Measurements from ENCODE around the gene ALKBH8. TPM values are rescaled to one million over a fixed set of nuclear protein-coding genes. Genes with fewer than 3 reads are reported as not detected.

The ALKBH8 gene
- total RNA-seq, 3 donors from 2014 or later (not counting 1 experiment from before 2014, with no cell fraction given): 6.9 to 11.8 (median 9.0) TPM

DNA sequence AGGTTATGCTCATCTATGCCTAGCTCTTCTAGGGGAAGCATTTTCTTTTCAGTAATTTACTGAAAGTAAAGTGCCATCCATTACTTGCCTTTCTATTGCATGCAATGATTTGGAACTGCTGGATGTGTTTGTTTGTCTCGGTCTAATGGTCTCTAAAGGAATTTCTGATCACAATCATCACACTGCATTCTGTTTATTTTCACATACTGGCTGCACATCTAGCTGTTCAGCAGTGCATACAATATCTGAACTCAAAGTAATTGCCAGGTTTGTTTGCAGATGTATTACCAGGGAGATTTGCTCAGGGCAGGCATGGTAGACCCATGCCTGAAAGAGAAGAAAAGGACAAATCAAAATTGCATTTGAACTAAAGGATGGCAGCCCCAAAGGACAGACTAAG lies 71.5 kb downstream of the ALKBH8 start:
- Mint-ChIP-seq H3K4me3 (no peak overlapping the region), H3K36me3 (no peaks in the 10 kb centered on the region), H3K9me3 (no peaks in the 10 kb centered on the region), H3K27ac (no peak overlapping the region), H3K4me1 (no peaks in the 10 kb centered on the region), H3K27me3 (ENCODE audit: low read depth in 2 of 2) (peaks cover 0 to 9% of the 10 kb centered on the region in 2 donors)
- Histone ChIP-seq H3K4me1 (ENCODE audit: control insufficient read depth, insufficient read depth, low read length) (no peaks in the 10 kb centered on the region), H3K36me3 (ENCODE audit: control insufficient read depth, insufficient read depth, low read length) (no peaks in the 10 kb centered on the region), H3K4me3 (ENCODE audit: low read length) (no peak overlapping the region), H3K27ac (ENCODE audit: low read length) (no peak overlapping the region), H3K9me3 (ENCODE audit: control insufficient read depth, insufficient read depth, low read length) (no peaks in the 10 kb centered on the region), H3K27me3 (ENCODE audit: control insufficient read depth, insufficient read depth, low read length) (no peaks in the 10 kb centered on the region)
- 88% methylated on average over 1 of the region's 1 CpG for WGBS (ENCODE audit: insufficient coverage)
- DNase-seq: no peak
- intact Hi-C loops (cut with micrococcal nuclease): no loop called here
- ATAC-seq: no peak
- TF ChIP-seq, protein P1, sequence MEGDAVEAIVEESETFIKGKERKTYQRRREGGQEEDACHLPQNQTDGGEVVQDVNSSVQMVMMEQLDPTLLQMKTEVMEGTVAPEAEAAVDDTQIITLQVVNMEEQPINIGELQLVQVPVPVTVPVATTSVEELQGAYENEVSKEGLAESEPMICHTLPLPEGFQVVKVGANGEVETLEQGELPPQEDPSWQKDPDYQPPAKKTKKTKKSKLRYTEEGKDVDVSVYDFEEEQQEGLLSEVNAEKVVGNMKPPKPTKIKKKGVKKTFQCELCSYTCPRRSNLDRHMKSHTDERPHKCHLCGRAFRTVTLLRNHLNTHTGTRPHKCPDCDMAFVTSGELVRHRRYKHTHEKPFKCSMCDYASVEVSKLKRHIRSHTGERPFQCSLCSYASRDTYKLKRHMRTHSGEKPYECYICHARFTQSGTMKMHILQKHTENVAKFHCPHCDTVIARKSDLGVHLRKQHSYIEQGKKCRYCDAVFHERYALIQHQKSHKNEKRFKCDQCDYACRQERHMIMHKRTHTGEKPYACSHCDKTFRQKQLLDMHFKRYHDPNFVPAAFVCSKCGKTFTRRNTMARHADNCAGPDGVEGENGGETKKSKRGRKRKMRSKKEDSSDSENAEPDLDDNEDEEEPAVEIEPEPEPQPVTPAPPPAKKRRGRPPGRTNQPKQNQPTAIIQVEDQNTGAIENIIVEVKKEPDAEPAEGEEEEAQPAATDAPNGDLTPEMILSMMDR (IDR thresholded peaks at IDR 0.05): no peak

DNA sequence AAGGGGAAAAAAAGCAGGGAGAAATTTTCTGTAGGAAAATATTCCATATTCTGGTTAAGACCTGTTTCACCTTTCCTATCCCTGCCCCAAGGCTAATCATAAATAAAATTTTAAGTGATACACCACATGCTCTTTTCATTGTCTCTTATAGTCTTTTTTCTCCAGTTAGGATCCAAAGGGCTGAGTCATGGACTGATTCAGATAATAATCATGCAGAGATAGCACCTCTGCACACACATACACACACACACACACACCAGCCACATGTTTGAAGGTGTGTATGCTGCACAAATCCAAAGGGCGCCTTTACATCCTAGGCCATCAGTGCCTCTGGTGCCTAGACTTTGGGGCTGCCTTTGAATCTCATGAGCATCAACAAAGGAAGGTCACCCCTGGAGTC lies 72.4 kb downstream of the ALKBH8 start:
- Mint-ChIP-seq H3K36me3 (no peaks in the 10 kb centered on the region), H3K27me3 (ENCODE audit: low read depth in 2 of 2) (peaks cover 0 to 13% of the 10 kb centered on the region in 2 donors), H3K27ac (no peak overlapping the region), H3K4me1 (no peaks in the 10 kb centered on the region), H3K4me3 (no peak overlapping the region), H3K9me3 (no peaks in the 10 kb centered on the region)
- no peak for ATAC-seq
- no peaks in the 10 kb centered on the region for H3K4me1 ChIP-seq (ENCODE audit: control insufficient read depth, insufficient read depth, low read length)
- no peak for DNase-seq
- TF ChIP-seq, protein P1 (IDR thresholded peaks at IDR 0.05): no peak
- intact Hi-C loops (cut with micrococcal nuclease): no loop called here
- H3K4me3 ChIP-seq (ENCODE audit: low read length): no peak overlapping the region
- H3K36me3 ChIP-seq (ENCODE audit: control insufficient read depth, insufficient read depth, low read length): no peaks in the 10 kb centered on the region
- no peaks in the 10 kb centered on the region for H3K27me3 ChIP-seq (ENCODE audit: control insufficient read depth, insufficient read depth, low read length)
- 100% methylated on average over 1 of the region's 1 CpG for WGBS (ENCODE audit: insufficient coverage)
- no peak overlapping the region for H3K27ac ChIP-seq (ENCODE audit: low read length)
- H3K9me3 ChIP-seq (ENCODE audit: control insufficient read depth, insufficient read depth, low read length): no peaks in the 10 kb centered on the region

DNA sequence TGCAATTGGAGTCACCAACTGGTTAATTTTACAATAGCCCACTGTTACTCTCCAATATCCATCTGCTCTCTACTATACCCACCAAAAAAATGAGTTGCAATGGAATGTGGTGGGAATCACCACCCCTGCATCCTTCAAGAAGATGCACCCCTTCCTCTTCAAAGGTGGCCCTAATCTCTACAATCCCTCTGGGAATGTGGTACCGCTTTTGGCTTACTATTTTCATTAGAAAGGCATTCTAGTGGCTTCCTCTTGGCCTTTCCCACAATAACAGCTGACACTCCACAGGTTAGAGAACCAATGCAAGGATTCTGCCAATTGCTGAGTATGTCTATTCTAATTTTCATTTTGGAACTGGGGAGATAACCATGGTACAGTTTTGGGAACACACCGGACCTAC lies 74.7 kb downstream of the ALKBH8 start:
- Histone ChIP-seq H3K4me1 (ENCODE audit: control insufficient read depth, insufficient read depth, low read length) (no peaks in the 10 kb centered on the region), H3K27ac (ENCODE audit: low read length) (no peak overlapping the region), H3K9me3 (ENCODE audit: control insufficient read depth, insufficient read depth, low read length) (no peaks in the 10 kb centered on the region), H3K36me3 (ENCODE audit: control insufficient read depth, insufficient read depth, low read length) (no peaks in the 10 kb centered on the region), H3K4me3 (ENCODE audit: low read length) (no peak overlapping the region), H3K27me3 (ENCODE audit: control insufficient read depth, insufficient read depth, low read length) (no peaks in the 10 kb centered on the region)
- H3K4me3 Mint-ChIP-seq: no peak overlapping the region
- DNase-seq: no peak
- WGBS (ENCODE audit: insufficient coverage): 94% methylated on average over 2 of the region's 2 CpGs
- H3K27me3 Mint-ChIP-seq (ENCODE audit: low read depth in 2 of 2): peaks cover 0 to 13% of the 10 kb centered on the region in 2 donors
- no peak for ATAC-seq
- intact Hi-C loops (cut with micrococcal nuclease): no loop called here
- H3K36me3 Mint-ChIP-seq: no peaks in the 10 kb centered on the region
- TF ChIP-seq, protein P1 (IDR thresholded peaks at IDR 0.05): no peak
- no peaks in the 10 kb centered on the region for H3K4me1 Mint-ChIP-seq
- no peaks in the 10 kb centered on the region for H3K9me3 Mint-ChIP-seq
- no peak overlapping the region for H3K27ac Mint-ChIP-seq

DNA sequence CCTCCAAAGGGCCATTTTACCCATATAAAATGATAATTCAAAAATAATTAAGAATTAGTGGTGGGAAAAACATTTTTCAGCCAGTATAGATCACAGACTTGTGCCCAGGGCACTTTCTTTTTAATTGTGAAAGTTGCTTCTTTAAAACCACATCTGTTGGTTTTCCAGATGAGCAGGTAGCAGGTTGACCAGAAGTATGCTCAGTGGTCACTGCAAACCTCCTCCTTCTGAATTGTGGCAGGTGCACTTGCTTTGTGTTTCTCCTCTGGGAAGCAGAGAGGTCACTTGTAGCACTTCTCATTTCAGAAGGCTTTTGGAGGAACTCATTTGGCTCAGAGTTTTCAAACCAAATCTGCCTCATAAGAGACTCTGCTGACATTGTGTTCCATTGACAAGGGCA lies 83.3 kb downstream of the ALKBH8 start:
- H3K9me3 Mint-ChIP-seq: no peaks in the 10 kb centered on the region
- no peak overlapping the region for H3K27ac Mint-ChIP-seq
- Histone ChIP-seq H3K27me3 (ENCODE audit: control insufficient read depth, insufficient read depth, low read length) (no peaks in the 10 kb centered on the region), H3K9me3 (ENCODE audit: control insufficient read depth, insufficient read depth, low read length) (no peaks in the 10 kb centered on the region), H3K4me3 (ENCODE audit: low read length) (no peak overlapping the region), H3K4me1 (ENCODE audit: control insufficient read depth, insufficient read depth, low read length) (no peaks in the 10 kb centered on the region), H3K36me3 (ENCODE audit: control insufficient read depth, insufficient read depth, low read length) (no peaks in the 10 kb centered on the region), H3K27ac (ENCODE audit: low read length) (no peak overlapping the region)
- no peaks in the 10 kb centered on the region for H3K4me1 Mint-ChIP-seq
- peaks cover 13 to 26% of the 10 kb centered on the region in 2 donors for H3K27me3 Mint-ChIP-seq (ENCODE audit: low read depth in 2 of 2)
- no peak for ATAC-seq
- intact Hi-C loops (cut with micrococcal nuclease): no loop called here
- TF ChIP-seq, protein P1 (IDR thresholded peaks at IDR 0.05): no peak
- no peak for DNase-seq
- no peak overlapping the region for H3K4me3 Mint-ChIP-seq
- no peaks in the 10 kb centered on the region for H3K36me3 Mint-ChIP-seq
